ENCODE measurements around the gene FANCC. TPM values are rescaled to one million over a fixed set of nuclear protein-coding genes. Genes with fewer than 3 reads are reported as not detected.

FANCC gene
- total RNA-seq, 1 experiment from 2014 or later = 13.4 TPM

DNA sequence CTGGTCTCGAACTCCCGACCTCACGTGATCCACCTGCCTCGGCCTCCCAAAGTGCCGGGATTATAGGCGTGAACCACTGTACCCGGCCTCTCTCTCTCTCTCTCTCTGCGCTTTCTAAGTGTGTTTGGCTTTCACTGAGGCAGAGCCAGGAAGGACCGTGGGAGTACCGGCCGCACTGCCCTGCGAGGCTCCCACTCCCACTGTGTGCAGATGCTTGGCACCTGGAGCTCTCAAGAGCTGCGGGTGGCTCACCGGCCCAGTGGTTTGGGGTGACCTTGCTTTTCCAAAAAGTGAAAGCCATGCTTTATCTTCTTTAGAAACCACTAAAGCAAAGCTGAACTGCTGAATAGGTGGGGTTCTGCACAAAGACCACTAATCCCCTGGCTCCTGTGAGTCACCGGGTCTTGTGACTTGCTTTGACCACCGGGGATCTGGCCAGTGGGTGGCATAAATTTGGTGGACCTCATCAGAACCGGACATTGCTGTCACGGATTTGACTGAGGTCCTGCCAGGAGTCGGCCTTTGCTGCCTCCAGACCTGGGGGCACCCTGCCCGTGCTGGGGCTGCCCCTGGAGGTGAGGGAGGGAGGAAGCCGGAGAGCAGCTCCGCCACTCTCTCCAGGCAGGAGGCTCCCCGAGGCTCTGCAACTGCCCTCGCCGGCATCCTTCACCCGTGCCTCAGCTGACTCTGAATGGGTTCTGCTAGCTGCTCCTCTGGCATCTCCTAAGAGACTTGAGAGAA, 228.9 kb downstream of the FANCC start:
- DNase-seq (ENCODE audit: low read depth) = peak; percentile 91

- peak; percentile 59 for DNase-seq (ENCODE audit: low read depth)
Measured at GRCh38 chr9:95087659-95088242, 229.8 kb downstream of the FANCC start.

- DNase-seq (ENCODE audit: low read depth) = no peak
Measured at GRCh38 chr9:95086564-95086955, 230.9 kb downstream of the FANCC start.

DNA sequence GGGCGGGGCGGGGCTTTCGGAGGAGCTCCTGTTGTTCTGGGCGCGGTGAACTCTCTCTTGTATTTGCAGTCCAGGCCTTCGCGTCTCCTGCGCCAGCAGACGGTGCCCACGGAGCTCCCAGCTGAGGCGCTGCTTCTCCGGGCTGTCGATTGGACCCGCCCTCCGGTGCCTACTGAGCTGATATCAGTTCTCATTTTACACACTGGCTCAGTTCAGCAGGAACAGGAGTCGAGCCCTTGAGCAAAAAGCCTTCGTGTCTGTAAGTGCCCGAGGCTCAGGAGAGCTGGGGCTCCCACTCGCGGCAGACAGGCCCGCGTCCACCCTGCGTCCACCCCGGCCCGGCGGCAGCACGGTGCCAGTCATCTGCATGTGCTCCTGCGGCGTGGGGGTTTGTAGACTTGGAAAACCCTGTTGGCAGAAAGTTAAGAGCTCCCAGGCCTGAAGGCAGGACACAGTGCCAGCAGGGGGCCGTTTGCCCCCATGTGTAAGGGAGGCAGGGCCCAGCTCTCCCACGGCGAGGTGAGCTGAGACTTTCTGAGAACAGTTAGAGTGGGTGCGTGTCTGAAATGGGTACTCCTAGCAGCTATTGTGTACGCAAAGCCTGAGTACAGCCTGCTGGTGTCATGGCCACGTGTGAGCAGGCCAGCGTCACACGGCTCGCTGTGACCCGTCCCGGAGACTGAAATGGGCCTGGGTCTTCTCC, 231.5 kb downstream of the FANCC start:
- no peak for DNase-seq (ENCODE audit: low read depth)

- DNase-seq (ENCODE audit: low read depth) = no peak
Measured at GRCh38 chr9:95085036-95085770, 232.3 kb downstream of the FANCC start.

DNA sequence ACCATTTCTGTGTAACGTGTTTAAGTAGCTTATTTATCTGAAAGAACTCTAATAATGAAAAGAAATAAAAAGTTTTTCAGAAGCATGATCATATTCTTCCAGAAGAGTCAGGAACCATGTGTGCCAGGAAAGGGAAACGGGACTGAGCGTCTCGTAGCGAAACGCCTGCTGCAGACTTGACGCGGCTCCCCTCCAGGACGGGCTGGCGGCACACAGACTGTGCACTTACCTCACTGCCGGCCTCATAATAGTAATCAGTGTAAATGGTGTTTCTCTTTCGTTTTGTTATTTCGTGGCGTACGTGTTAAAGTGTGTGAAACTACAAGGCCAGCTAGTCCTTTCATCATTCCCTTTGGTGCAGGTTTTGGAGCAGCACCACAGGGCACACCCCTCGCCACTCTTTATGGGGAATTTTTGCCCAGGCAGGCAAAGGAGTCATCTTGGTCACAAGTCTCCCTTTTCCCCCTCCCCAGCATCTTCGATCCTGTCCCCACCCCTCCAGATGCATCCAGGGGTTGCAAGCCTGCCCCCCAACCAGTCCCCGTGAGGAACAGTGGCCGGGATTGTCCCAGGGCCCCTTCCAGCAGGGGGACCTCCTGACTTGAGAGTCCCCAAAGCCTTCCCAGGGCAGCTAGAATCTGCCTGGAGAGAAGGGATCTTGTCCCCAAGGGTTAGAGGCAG, 233.1 kb downstream of the FANCC start:
- no peak for DNase-seq (ENCODE audit: low read depth)

DNA sequence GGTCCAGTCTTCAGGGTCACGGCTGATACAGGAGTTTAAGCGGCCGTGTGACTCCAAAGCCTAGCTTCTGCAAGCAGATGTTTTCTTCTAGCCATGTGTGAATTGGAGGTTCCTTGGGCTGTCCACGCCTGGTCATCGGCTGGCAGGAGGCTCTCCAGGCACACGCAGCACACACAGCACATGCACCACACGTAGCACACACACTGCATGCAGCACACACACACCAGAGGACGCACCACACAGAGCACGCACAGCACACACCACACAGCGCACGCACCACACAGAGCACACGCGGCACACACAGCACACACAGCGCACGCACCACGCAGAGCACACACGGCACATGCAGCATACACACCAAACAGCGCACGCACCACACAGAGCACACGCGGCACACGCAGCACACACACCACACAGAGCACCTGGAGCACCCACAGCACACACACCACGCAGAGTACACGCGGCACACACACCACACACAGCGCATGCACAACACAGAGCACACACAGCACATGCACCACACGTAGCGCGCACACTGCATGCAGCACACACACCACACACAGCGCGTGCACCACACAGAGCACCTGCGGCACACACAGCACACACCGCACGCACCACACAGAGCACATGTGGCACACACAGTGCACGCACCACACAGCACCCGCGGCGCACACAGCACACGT, 234.3 kb downstream of the FANCC start:
- DNase-seq (ENCODE audit: low read depth) = no peak

GRCh38 chr9:95082401-95083084, 235.0 kb downstream of the FANCC start:
- no peak for DNase-seq (ENCODE audit: low read depth)

GRCh38 chr9:95081998-95082397, 235.5 kb downstream of the FANCC start:
- no peak for DNase-seq (ENCODE audit: low read depth)

DNA sequence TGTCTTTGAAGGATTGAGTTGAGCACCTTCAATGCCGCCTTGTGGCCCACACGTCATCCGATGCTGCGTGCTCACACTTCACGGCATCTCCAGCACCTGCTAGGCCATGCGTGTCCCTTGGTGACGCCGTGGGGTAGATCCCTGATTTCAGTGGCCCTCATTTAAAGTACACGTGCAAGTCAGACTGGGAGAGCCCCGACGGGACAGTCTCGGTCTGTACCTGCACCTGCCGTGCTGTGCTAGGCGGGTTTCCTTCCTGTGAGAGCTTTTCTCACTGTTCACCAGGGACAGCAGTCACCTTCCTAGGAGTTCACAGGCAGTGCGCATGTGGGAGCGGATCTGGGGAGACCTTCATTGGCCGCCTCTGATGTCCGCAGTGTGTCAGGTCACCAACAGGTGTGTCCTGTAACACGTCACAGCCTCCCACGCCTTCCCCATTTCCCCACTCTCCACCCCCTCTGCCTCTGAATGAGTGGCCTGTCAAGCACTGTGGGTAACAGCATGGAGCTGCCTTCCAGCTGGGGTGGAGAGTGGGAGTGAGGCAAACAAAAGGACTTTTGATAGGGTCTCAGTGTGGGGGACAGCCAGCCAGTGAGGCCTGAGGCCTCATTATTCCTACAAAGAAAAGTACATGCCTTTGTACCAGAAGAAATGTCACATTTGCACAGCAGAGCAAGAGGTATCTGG, 236.4 kb downstream of the FANCC start:
- DNase-seq (ENCODE audit: low read depth) = no peak

DNA sequence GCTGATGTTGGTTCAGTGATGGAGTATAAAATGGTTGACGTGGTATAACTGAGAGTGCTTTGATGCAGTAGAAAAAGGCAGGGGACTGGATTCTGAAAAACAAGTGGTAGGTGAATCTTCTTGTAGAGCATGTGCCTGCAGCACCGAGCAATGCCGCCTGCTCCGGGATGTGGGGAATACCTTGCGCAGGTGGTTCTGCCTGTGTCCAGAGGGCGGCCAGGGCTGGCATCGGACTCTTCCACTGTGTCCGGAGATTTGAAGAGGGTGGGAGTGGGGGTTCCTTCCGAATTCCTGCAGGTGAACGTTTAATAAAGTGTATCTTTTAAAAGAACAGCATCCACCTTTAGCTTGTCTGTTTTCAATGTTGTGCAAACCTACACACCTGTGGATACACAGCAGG, 238.0 kb downstream of the FANCC start:
- DNase-seq (ENCODE audit: low read depth) = no peak

- no peak for DNase-seq (ENCODE audit: low read depth)
Measured at GRCh38 chr9:95078939-95079338, 238.6 kb downstream of the FANCC start.

DNA sequence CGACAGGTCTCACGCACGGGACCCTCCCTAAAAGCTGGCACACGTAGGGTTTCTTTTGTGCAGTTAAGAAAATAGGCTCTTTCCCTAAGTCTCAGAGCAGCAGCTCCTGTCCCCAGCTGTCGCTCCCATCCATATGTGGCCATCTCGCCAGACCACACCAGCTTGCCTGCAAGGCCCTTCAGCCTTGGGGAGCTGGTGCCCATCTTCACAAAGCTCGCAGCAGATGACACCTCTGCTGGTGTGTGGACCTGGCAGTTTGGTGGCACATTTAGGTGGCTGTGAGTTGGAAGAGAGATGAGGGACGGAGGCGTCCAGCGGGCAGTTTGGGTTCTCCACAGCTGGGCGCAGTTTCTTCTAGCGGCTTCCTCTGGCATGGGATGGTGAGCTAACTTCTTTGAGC, 239.0 kb downstream of the FANCC start:
- no peak for DNase-seq (ENCODE audit: low read depth)

DNA sequence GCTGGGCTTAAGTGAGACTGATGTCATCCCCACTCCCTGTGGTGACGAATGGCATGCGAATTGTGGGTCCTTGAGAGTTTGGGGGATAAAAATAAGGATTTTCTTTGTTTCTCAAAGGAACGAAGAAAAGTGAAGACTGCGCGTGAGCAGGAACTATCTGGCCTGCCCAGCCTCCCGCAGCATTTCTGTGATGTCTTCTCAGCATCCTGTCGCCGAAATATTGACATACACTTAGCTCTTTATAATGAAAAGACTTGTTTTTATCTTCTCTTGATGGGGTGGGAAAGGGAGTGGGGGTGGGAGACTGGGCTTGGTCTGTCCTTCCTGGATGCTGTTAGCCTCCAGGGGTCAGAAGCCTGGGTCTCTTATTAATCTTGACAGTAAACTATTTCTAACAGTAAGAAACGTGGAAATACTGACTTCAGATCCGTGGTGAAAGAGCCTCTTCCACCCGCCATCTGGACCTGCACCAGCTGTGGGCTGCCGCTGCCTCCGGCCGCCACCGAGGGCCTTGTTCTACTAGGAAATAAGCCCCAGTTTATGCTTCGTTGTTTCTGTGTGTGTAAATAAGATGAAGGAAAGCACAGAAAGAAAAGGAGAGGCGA, 239.6 kb downstream of the FANCC start:
- no peak for DNase-seq (ENCODE audit: low read depth)

DNA sequence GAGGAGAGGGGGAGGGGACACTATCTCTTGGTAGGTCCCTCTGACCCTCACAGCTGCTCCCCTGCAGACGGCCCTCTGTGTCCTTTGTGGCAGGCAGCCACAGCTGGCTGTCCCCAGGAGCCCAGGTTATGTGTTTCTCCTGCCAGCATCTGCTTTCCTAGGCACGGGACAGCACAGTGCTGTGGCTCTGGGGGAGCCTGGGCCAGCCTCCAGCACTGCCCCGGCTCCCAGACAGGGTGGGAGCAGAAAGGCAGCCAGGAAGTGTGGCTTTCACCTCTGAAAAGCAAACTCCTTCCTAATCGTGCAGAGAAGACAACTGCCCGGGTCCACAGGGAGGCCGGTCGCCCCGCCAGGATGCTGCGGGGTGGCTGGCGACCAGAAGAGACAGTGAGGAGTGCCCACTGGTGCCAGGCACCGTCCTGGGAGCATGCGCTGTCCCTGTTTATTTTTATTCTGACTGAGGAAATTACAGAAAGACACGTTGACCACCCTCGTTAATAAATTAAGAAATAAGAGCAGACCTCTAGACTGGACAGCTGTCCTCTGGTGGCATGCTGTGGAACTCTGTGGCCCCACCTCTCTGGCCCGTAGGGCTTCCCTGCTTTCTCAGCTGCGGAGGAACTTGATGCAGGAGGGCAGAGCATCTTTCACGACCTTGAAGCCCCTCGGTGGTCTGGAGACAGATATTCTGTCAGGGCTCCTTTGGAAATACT, 240.3 kb downstream of the FANCC start:
- no peak for DNase-seq (ENCODE audit: low read depth)

- DNase-seq (ENCODE audit: low read depth) = no peak
Measured at GRCh38 chr9:95076696-95077052, 240.8 kb downstream of the FANCC start.

DNA sequence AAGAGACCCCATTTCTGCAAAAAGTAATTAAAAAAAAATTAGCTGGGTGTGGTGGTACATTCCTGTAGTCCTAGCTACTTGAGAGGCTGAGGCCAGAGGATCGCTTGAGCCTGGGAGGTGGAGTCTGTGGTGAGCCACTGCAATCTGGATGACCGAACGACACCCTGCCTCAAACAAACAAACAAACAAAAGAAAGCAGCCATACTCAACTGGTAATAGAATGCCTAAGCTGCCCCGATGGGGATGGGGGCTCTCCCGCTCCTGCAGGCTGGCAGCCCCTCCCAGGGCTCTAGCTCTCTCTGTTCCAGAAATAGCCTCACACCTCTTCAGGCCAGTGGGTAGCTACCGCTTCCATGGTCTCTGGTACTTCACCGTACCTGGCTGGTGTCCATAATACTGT, 241.8 kb downstream of the FANCC start:
- DNase-seq (ENCODE audit: low read depth) = no peak

DNA sequence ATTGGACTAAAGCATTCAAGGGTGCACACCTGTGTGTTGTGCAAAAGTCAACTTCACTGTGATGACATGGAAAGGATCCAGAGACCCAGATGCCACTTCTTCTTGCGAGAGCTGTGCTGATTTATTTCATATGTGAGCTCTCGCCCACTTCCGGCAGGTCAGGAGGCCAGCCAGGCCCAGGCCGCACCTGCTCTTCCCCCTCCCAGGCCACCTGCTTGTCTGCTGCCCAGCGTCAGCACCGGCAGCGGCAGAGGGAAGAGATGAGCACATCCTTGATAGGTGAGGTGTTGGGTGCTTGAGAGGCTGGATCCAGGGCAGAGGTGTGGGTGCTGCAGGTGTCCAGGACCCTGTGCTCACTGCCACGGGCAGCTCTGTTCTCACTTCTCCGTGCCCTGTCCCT, 242.9 kb downstream of the FANCC start:
- DNase-seq (ENCODE audit: low read depth) = no peak

GRCh38 chr9:95073918-95074317, 243.6 kb downstream of the FANCC start:
- no peak for DNase-seq (ENCODE audit: low read depth)
